Measurements from ENCODE around the gene LTBP1. TPM values are rescaled to one million over a fixed set of nuclear protein-coding genes. Genes with fewer than 3 reads are reported as not detected.

LTBP1 gene
- total RNA-seq, 2 experiments from 2014 or later: 0.06 TPM; not detected in 1

GRCh38 chr2:33275689-33276444 lies 329.1 kb downstream of the LTBP1 start:
- no peak overlapping the region for H3K27ac Mint-ChIP-seq
- intact Hi-C loops (cut with DNase I, micrococcal nuclease): no loop called here
- no peak overlapping the region for H3K27ac ChIP-seq (ENCODE audit: low read depth in 1 of 2, low read length in 2 of 2)

GRCh38 chr2:33277002-33277426 lies 330.3 kb downstream of the LTBP1 start:
- no peaks in the 10 kb centered on the region for H3K36me3 Mint-ChIP-seq (ENCODE audit: low read depth)
- ATAC-seq (ENCODE audit: poor library complexity): no peak
- intact Hi-C loops (cut with DNase I, micrococcal nuclease): no loop called here

More at GRCh38 chr2:33275689-33276444, 329.1 kb downstream of the LTBP1 start:
- ChIA-PET POLR2A (no interaction called here), CTCF (no interaction called here)
- peak; percentile 68 for ATAC-seq (ENCODE audit: poor library complexity)
- Mint-ChIP-seq H3K9me3 (no peaks in the 10 kb centered on the region), H3K4me1 (ENCODE audit: low read depth) (peaks cover 7% of the 10 kb centered on the region), H3K27me3 (no peaks in the 10 kb centered on the region), H3K36me3 (ENCODE audit: low read depth) (no peaks in the 10 kb centered on the region), H3K4me3 (no peak overlapping the region)
- no peak for TF ChIP-seq CTCF (IDR thresholded peaks at IDR 0.05)
- H3K27me3 ChIP-seq (ENCODE audit: control insufficient read depth in 1 of 2, insufficient read depth in 2 of 2, low read length in 2 of 2): no peaks in the 10 kb centered on the region
- H3K36me3 ChIP-seq (ENCODE audit: insufficient read depth, low read length): no peaks in the 10 kb centered on the region
- peaks cover 6% of the 10 kb centered on the region for H3K4me1 ChIP-seq (ENCODE audit: insufficient read depth, low read length)
- H3K9me3 ChIP-seq (ENCODE audit: control insufficient read depth in 1 of 2, insufficient read depth in 1 of 2, low read length in 2 of 2): no peaks in the 10 kb centered on the region
- no peak overlapping the region for H3K4me3 ChIP-seq (ENCODE audit: low read length)
- DNase-seq: peak in 8 of 14 experiments; percentile 4 to 77 (median 30)

GRCh38 chr2:33278245-33278943 lies 331.6 kb downstream of the LTBP1 start:
- H3K27ac ChIP-seq (ENCODE audit: low read depth in 1 of 2, low read length in 2 of 2): no peak overlapping the region
- H3K36me3 ChIP-seq (ENCODE audit: insufficient read depth, low read length): no peaks in the 10 kb centered on the region
- peaks cover 3% of the 10 kb centered on the region for H3K4me1 ChIP-seq (ENCODE audit: insufficient read depth, low read length)
- Mint-ChIP-seq H3K27ac (no peak overlapping the region), H3K4me3 (no peak overlapping the region), H3K9me3 (no peaks in the 10 kb centered on the region), H3K4me1 (ENCODE audit: low read depth) (no peaks in the 10 kb centered on the region), H3K27me3 (no peaks in the 10 kb centered on the region), H3K36me3 (ENCODE audit: low read depth) (no peaks in the 10 kb centered on the region)
- DNase-seq: no peak
- intact Hi-C loops (cut with DNase I, micrococcal nuclease): no loop called here
- no peak for TF ChIP-seq CTCF (IDR thresholded peaks at IDR 0.05)
- ATAC-seq (ENCODE audit: poor library complexity): no peak
- POLR2A ChIA-PET: no interaction called here
- no peak overlapping the region for H3K4me3 ChIP-seq (ENCODE audit: low read length)
- H3K27me3 ChIP-seq (ENCODE audit: control insufficient read depth in 1 of 2, insufficient read depth in 2 of 2, low read length in 2 of 2): no peaks in the 10 kb centered on the region
- CTCF ChIA-PET: no interaction called here
- no peaks in the 10 kb centered on the region for H3K9me3 ChIP-seq (ENCODE audit: control insufficient read depth in 1 of 2, insufficient read depth in 1 of 2, low read length in 2 of 2)

More at GRCh38 chr2:33277002-33277426, 330.3 kb downstream of the LTBP1 start:
- Histone ChIP-seq H3K36me3 (ENCODE audit: insufficient read depth, low read length) (no peaks in the 10 kb centered on the region), H3K27ac (ENCODE audit: low read depth in 1 of 2, low read length in 2 of 2) (no peak overlapping the region), H3K4me1 (ENCODE audit: insufficient read depth, low read length) (peaks cover 6% of the 10 kb centered on the region), H3K4me3 (ENCODE audit: low read length) (no peak overlapping the region), H3K9me3 (ENCODE audit: control insufficient read depth in 1 of 2, insufficient read depth in 1 of 2, low read length in 2 of 2) (no peaks in the 10 kb centered on the region), H3K27me3 (ENCODE audit: control insufficient read depth in 1 of 2, insufficient read depth in 2 of 2, low read length in 2 of 2) (no peaks in the 10 kb centered on the region)
- no peak for TF ChIP-seq CTCF (IDR thresholded peaks at IDR 0.05)
- ChIA-PET CTCF (no interaction called here), POLR2A (no interaction called here)
- DNase-seq: no peak
- no peaks in the 10 kb centered on the region for H3K27me3 Mint-ChIP-seq
- H3K4me1 Mint-ChIP-seq (ENCODE audit: low read depth): peaks cover 3% of the 10 kb centered on the region
- H3K9me3 Mint-ChIP-seq: no peaks in the 10 kb centered on the region
- no peak overlapping the region for H3K27ac Mint-ChIP-seq
- H3K4me3 Mint-ChIP-seq: no peak overlapping the region
